BLaER1 (cell line): ENCODE measurements around the gene MOSPD3.

Experiments used
- H3K27ac ChIP-seq: shearing (Covaris generic); formaldehyde crosslinking; 2 replicates; pipeline ENCODE4 v1.8.1; 2022
- H3K27me3 ChIP-seq: shearing (Covaris generic); formaldehyde crosslinking; 2 replicates; pipeline ENCODE4 v1.8.1; 2022
- H3K36me3 ChIP-seq: shearing (Covaris generic); formaldehyde crosslinking; 2 replicates; pipeline ENCODE4 v1.8.1; 2022
- H3K4me1 ChIP-seq: shearing (Covaris generic); formaldehyde crosslinking; 2 replicates; pipeline ENCODE4 v1.8.1; 2022
- H3K4me2 ChIP-seq: shearing (Covaris generic); formaldehyde crosslinking; 2 replicates; pipeline ENCODE4 v1.8.1; 2022
- H3K4me3 ChIP-seq: shearing (Covaris generic); formaldehyde crosslinking; 2 replicates; pipeline ENCODE4 v1.8.1; 2022
- H3K9ac ChIP-seq: shearing (Covaris generic); formaldehyde crosslinking; 2 replicates; pipeline ENCODE4 v1.8.1; 2022
- H3K9me3 ChIP-seq: shearing (Covaris generic); formaldehyde crosslinking; 2 replicates; pipeline ENCODE4 v1.8.1; 2022
- H4K20me1 ChIP-seq: shearing (Covaris generic); formaldehyde crosslinking; 2 replicates; pipeline ENCODE4 v1.8.1; 2022
- Cebpa-rat ChIP-seq: shearing (Covaris generic); IDR thresholded peaks from 2 replicates; pipeline ENCODE4 v1.8.1; 2022

MOSPD3 gene

DNA sequence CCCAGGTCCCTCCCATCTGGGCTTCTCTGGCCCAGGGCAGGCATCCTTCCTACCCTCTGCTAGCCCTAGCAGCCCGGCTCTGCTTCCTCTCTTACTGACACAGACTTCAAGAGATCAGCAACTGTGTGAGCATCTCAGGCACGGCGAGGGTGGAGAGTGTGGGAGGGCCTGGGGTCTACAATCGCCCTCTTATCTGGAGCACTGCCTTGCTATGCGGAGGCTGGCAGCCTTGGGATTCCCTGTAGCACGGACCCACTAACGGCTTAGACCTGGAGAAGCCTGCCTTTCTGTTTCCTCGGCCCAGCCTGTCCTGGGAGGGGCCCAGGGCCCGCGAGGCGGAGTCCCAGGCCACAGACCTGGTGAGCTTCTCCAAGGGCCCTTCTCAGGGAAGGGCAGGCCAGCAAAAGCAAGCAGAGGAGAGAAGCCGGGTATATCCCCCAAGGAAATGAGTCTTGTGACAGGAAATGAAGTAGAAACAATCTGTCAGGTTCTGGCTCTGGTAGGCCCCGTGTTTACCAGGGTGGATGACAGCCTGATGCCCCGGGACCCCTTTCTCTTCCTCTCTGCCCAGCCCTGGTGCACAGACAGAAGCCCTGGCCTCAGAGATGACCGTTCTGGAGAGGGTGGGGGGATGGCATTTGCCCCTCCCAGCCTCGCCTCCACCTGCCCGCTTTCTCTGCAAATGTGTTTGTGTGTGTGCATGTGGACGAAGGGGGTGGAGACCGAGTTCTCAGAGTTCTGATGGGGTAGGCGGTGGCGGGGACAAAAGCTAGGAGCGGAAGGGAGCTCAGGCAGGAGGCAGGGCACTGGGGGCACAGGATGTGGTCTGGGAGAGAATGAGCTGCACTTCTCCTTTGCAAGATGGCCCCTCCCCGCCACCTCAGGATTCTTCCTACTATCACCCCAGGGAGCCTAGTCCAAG is 28.9 kb upstream of the MOSPD3 start:
- Histone ChIP-seq H3K9ac (peak overlapping the region; percentile 97), H3K4me2 (peak overlapping the region; percentile 89)

DNA sequence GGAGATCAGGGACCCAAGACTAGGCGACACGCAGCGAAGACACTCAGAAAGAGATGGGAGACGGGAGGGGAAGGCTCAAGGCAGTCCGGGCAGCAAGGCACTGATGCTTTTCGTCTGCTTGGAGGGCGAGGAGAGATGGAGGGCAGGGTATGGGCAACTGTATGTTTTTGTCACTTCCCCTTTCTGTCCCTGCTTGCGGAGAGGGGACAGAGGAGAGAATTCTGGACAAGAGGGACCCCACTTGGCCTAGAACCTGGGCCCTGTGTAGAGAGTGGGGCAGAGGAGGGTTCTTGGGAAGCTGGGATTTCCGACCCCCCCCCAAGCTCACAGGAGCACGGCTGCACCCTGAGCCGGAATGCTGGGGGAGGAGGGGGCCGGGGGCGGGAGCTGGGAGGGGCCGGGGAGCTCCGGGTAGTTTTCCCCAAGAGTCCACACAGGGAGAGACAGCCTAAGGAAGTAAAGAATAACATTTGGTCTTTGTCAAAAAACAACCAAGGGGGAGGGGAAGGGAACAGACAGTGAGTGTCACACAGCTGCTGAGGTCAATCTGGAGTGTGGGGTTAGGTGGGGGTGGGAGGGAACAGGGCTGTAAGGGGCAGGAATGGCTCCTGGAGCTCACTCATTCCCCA is 28.2 kb upstream of the MOSPD3 start:
- H3K27ac ChIP-seq = peak overlapping the region; percentile 97
- H3K9me3 ChIP-seq = no peaks in the 10 kb centered on the region
- H3K27me3 ChIP-seq = no peaks in the 10 kb centered on the region
- no peak for TF ChIP-seq Cebpa-rat
- H4K20me1 ChIP-seq = peaks cover 47% of the 10 kb centered on the region
- peaks cover 45% of the 10 kb centered on the region for H3K4me1 ChIP-seq
- peak overlapping the region; percentile 97 for H3K9ac ChIP-seq
- H3K36me3 ChIP-seq = peaks cover 34% of the 10 kb centered on the region
- H3K4me2 ChIP-seq = peak overlapping the region; percentile 89
- H3K4me3 ChIP-seq = peak overlapping the region; percentile 98

More for the DNA sequence above, 28.9 kb upstream of the MOSPD3 start:
- peak overlapping the region; percentile 98 for H3K4me3 ChIP-seq
- H3K27ac ChIP-seq = peak overlapping the region; percentile 91
- H3K27me3 ChIP-seq = no peaks in the 10 kb centered on the region
- no peak for TF ChIP-seq Cebpa-rat
- H3K36me3 ChIP-seq = peaks cover 41% of the 10 kb centered on the region
- peaks cover 45% of the 10 kb centered on the region for H3K4me1 ChIP-seq
- peaks cover 55% of the 10 kb centered on the region for H4K20me1 ChIP-seq
- no peaks in the 10 kb centered on the region for H3K9me3 ChIP-seq

DNA sequence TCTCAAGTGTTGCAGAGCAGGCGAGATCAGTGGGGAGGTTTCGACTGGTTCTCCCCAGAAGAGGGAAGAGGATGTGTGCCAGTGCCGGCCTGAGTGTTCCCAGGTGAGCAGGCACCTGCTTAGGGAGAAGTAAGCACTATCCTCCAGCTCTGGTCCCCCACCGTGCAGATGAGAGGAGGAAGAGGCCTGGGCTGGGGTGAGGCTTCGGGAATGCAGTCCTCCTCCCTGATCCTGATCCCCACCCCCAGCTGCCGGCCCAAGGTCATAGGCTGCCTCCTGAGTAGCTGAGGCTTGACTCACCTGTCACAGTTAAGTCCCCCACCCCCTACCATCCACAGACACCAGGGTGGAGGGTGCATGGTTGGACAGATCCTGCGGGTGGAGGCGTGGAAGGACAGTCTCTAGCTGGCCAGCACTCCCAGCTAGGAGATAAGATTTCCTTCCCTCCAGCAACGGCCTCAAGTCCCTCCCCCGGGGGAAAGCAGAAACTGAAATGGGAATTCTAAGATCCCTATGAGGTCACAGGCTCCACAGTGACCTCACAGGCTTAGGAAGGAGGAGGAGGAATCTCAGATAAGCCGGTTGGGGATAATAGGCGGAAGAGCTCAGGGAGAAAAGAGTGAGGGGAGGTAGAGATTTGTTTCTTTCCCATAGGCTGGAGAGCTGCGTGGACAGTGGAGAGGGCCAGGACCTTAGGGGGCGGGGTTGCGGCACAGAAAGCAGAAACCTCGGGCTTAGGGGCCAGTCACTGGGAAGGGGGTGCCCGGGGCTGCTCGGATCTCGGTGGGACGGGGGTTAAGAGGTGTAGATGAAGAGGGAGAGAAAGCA is 27.4 kb upstream of the MOSPD3 start:
- H3K9me3 ChIP-seq = no peaks in the 10 kb centered on the region
- TF ChIP-seq Cebpa-rat = no peak
- H3K9ac ChIP-seq = peak overlapping the region; percentile 97
- H3K4me2 ChIP-seq = peak overlapping the region; percentile 89
- 0 out of 2 replicates have a peak, but pooled peaks cover 3% of the 10 kb centered on the region for H3K27me3 ChIP-seq
- peak overlapping the region; percentile 98 for H3K4me3 ChIP-seq
- H4K20me1 ChIP-seq = peaks cover 47% of the 10 kb centered on the region
- peaks cover 26% of the 10 kb centered on the region for H3K36me3 ChIP-seq
- peaks cover 49% of the 10 kb centered on the region for H3K4me1 ChIP-seq
- H3K27ac ChIP-seq = peak overlapping the region; percentile 97

DNA sequence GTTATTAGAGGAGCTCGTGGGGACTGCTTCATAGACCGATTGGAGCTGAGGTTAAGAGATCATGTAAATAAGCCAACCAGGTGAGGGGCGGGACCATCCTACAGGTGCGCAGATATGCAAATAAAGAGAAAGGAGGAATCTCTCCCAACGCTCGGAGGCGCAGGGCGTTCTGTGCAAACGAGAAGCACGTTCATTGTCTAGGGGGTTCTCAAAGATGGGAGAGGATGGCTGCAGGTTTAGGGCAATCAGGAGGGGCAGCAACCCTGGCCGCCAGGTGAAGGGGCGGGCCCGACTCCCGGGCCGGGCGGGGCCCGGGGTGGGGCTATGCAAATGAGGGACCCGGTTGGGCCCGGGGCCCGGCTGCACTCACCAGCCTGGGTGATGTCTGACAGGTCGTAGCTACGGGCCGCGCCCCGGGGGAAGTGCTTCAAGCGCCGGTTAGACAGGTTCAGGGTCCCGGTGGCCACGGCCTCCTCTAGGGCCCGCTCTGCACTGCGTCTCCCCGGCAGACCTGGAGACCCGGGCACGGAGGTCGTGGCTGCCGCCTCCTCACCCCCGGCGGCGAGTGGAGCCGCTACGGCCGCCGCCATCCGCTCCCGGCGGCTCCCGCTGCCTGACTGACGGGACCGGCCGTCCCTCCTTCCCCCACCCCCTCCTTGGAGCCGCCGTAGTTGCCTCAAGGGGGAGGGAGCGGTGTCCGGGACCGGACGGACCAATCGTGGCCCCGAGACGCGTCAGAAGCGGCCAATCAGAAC is 26.7 kb upstream of the MOSPD3 start, which contains the start of gene LRCH4:
TSS of gene LRCH4 (minus strand) at position 619 of the 755 bp plus-strand sequence. CDS start at position 590, 29 bp downstream.
- Histone ChIP-seq H3K27ac (peak within 1 kb of the TSS; percentile 97), H3K4me3 (peak within 1 kb of the TSS; percentile 98), H3K27me3 (peaks cover 10% of the 10 kb centered on the region; the same call in 1 of the 2 replicates), H4K20me1 (peaks cover 45% of the 10 kb centered on the region), H3K4me1 (peaks cover 57% of the 10 kb centered on the region), H3K36me3 (peaks cover 18% of the 10 kb centered on the region), H3K4me2 (peak within 1 kb of the TSS; percentile 89), H3K9me3 (no peaks in the 10 kb centered on the region), H3K9ac (peak within 1 kb of the TSS; percentile 97)
- no peak for TF ChIP-seq Cebpa-rat

DNA sequence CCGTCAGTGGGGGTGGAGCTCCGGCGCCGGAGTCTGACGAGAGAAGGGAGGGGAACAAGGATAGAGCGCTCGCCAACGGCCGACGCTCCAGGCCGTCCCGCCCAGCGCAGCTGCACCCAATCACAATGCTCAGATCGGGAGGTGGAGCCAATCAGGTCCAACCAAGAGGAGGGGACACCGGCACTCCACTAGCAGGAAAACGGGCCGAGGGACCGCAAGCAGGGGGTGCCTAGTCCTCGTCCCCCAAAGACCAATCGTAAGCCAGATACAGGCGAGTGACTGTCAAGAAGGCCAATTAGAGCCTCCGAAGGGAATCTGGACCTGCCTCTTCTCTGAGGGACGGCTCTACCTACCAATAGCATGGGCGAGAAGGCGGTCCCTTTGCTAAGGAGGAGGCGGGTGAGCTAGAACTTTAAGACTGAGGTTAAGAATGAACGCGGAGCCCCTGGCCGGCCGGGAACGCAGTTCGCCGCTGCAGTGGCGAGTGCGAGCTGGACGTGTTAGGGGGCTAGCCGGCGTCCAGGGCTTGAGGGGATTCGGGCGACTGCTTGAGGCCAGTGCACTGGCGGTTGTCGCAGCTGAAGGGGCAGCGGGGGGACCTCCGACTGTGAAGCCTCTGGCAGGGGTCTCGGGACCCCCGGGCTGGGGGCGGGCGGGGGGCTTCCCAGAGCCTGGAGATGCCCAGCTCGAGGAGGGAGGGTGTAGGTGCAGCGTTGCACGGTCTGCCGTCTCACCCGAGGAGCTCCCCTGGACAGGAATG is 25.9 kb upstream of the MOSPD3 start, which contains the start of gene FBXO24:
TSS of gene FBXO24 (plus strand) at position 63 of the 760 bp plus-strand sequence. CDS start at position 361, 298 bp downstream.
- H3K9ac ChIP-seq = peak within 1 kb of the TSS; percentile 97
- H3K9me3 ChIP-seq = no peaks in the 10 kb centered on the region
- peak within 1 kb of the TSS; percentile 97 for H3K27ac ChIP-seq
- peaks cover 11% of the 10 kb centered on the region for H3K36me3 ChIP-seq
- H3K4me2 ChIP-seq = peak within 1 kb of the TSS; percentile 89
- H3K27me3 ChIP-seq = peaks cover 10% of the 10 kb centered on the region; the same call in 1 of the 2 replicates
- TF ChIP-seq Cebpa-rat = no peak
- peaks cover 37% of the 10 kb centered on the region for H4K20me1 ChIP-seq
- peaks cover 51% of the 10 kb centered on the region for H3K4me1 ChIP-seq
- peak within 1 kb of the TSS; percentile 98 for H3K4me3 ChIP-seq

DNA sequence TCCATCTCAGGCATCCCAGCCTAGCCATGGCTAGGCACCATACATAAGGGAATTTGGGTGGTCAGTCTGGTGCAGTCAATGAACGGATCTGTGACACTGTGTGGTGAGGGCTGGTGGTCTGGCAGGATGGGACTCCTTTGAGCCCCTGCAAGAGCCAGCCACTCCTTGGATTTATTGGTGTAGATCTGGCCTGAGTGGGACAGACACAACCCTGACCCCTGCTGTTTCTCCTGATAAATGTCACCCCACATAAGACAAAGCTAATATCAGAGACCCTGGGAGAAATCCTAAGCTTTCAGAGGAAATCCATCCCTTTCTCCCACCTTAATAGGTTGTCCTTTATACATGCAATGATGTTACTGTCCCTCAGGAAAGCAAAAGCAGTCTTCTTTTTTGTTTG is 23.9 kb upstream of the MOSPD3 start:
- H3K9ac ChIP-seq = no peak overlapping the region
- peaks cover 10% of the 10 kb centered on the region; the same call in 1 of the 2 replicates for H3K27me3 ChIP-seq
- no peaks in the 10 kb centered on the region for H3K36me3 ChIP-seq
- H3K9me3 ChIP-seq = no peaks in the 10 kb centered on the region
- TF ChIP-seq Cebpa-rat = no peak
- peaks cover 31% of the 10 kb centered on the region for H3K4me1 ChIP-seq
- H4K20me1 ChIP-seq = peaks cover 17% of the 10 kb centered on the region
- H3K4me3 ChIP-seq = no peak overlapping the region
- no peak overlapping the region for H3K27ac ChIP-seq
- no peak overlapping the region for H3K4me2 ChIP-seq

DNA sequence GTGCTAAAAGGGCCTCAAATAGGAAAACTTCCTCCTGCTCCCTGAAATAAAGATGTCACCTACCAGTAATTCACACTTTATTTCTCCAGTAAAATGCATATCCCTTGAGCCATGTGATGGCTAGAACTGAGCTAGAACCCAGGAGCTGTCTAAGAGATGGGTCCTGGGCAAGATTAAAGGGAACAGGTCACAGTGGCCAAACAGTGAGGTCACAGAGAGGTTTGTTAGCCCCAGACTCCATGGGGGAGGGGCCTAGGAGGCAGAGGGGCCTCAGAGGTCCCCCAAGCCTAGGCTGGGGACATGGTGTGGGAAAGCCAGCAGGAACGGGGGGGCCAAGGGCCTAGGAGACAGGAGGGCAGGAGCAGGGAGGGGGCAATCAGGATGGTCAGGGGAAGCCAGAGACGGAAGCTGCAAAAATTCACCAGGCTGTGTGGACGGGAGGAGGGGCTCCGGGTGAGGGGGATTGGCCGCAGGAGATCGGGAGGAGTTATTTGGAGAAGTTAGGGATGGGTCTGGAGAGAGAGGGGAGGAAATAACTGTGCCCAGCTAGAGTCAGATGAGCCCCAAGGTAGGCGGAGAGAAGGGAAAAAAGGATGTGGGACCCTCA is 22.9 kb upstream of the MOSPD3 start:
- H3K27me3 ChIP-seq = peaks cover 10% of the 10 kb centered on the region; the same call in 1 of the 2 replicates
- H3K4me2 ChIP-seq = peak overlapping the region; percentile 54
- no peak overlapping the region for H3K27ac ChIP-seq
- TF ChIP-seq Cebpa-rat = no peak
- H3K9me3 ChIP-seq = no peaks in the 10 kb centered on the region
- H3K36me3 ChIP-seq = no peaks in the 10 kb centered on the region
- H3K4me3 ChIP-seq = no peak overlapping the region
- H4K20me1 ChIP-seq = peaks cover 14% of the 10 kb centered on the region
- H3K4me1 ChIP-seq = peaks cover 27% of the 10 kb centered on the region
- no peak overlapping the region for H3K9ac ChIP-seq
